Mesenchymal stem cell (in vitro differentiated cells and primary cell): ENCODE measurements around the gene EDC3.

Experiments
- DNase-seq: peaks from one replicate; pipeline ENCODE4 v3.0.0-alpha.2; 2013
- H2AFZ ChIP-seq: one replicate; pipeline ENCODE4 v1.6.1; 2013; ENCODE audit warnings: low read depth, mild to moderate bottlenecking, control low read depth, inconsistent platforms, low read length, moderate library complexity
- H2AK5ac ChIP-seq: 2 replicates; pipeline ENCODE4 v1.6.1; 2013; ENCODE audit warnings: low read length, moderate library complexity, mild to moderate bottlenecking, inconsistent platforms; ENCODE audit not compliant: severe bottlenecking
- H2BK120ac ChIP-seq: one replicate; pipeline ENCODE4 v1.6.1; 2013; ENCODE audit warnings: low read depth, mild to moderate bottlenecking, inconsistent platforms, low read length, moderate library complexity
- H2BK12ac ChIP-seq, 2 experiments: one replicate each; pipeline ENCODE4 v1.6.1; 2013; ENCODE audit warnings: inconsistent platforms in 2 of 2, low read length in 2 of 2, mild to moderate bottlenecking in 2 of 2, moderate library complexity in 2 of 2, control low read depth in 1 of 2
- H2BK15ac ChIP-seq: one replicate; pipeline ENCODE4 v1.6.1; 2013; ENCODE audit warnings: mild to moderate bottlenecking, low read depth, inconsistent platforms; ENCODE audit not compliant: poor library complexity, severe bottlenecking
- H2BK5ac ChIP-seq: 2 replicates; pipeline ENCODE4 v1.6.1; 2013; ENCODE audit warnings: low read depth, mild to moderate bottlenecking, low read length, control low read depth, inconsistent platforms; ENCODE audit not compliant: poor library complexity, severe bottlenecking
- H3K14ac ChIP-seq, 2 experiments: one replicate each; pipeline ENCODE4 v1.6.1; 2013; ENCODE audit warnings: inconsistent platforms in 2 of 2, low read length in 2 of 2, control low read depth in 1 of 2, mild to moderate bottlenecking in 1 of 2, moderate library complexity in 1 of 2
- H3K18ac ChIP-seq, 2 experiments: one replicate each; pipeline ENCODE4 v1.6.1; 2013; ENCODE audit warnings: inconsistent platforms in 2 of 2, low read length in 2 of 2, control low read depth in 1 of 2, low read depth in 1 of 2, mild to moderate bottlenecking in 1 of 2
- H3K23ac ChIP-seq, 2 experiments: one replicate each; pipeline ENCODE4 v1.6.1; 2013; ENCODE audit warnings: inconsistent platforms in 2 of 2, low read length in 2 of 2, mild to moderate bottlenecking in 2 of 2, moderate library complexity in 2 of 2, control low read depth in 1 of 2
- H3K27ac ChIP-seq: 2 replicates; pipeline ENCODE4 v1.5.1; 2013; ENCODE audit warnings: mild to moderate bottlenecking, moderate library complexity, low read length, control low read depth, inconsistent platforms; ENCODE audit not compliant: poor library complexity, severe bottlenecking
- H3K27me3 ChIP-seq, 2 experiments: 2 replicates each; pipeline versions ENCODE4 v1.6.1 to v1.7.0; 2013; ENCODE audit warnings: low read length in 2 of 2, mild to moderate bottlenecking in 2 of 2, moderate library complexity in 2 of 2, control low read depth in 1 of 2, inconsistent platforms in 1 of 2; ENCODE audit not compliant: control insufficient read depth in 1 of 2, insufficient read depth in 1 of 2
- H3K36me3 ChIP-seq, 2 experiments: 2 replicates each; pipeline versions ENCODE4 v1.6.1 to v1.7.0; 2013; ENCODE audit warnings: low read length in 2 of 2, control low read depth in 1 of 2, inconsistent platforms in 1 of 2, low read depth in 1 of 2, mild to moderate bottlenecking in 1 of 2; ENCODE audit not compliant: insufficient read depth in 2 of 2, control insufficient read depth in 1 of 2
- H3K4ac ChIP-seq, 2 experiments: one replicate each; pipeline ENCODE4 v1.6.1; 2013; ENCODE audit warnings: inconsistent platforms in 2 of 2, low read length in 2 of 2, mild to moderate bottlenecking in 2 of 2, moderate library complexity in 2 of 2, control low read depth in 1 of 2, low read depth in 1 of 2
- H3K4me1 ChIP-seq: 2 replicates; pipeline ENCODE4 v1.6.1; 2013; ENCODE audit warnings: low read depth, low read length, control low read depth; ENCODE audit not compliant: control insufficient read depth, insufficient read depth
- H3K4me2 ChIP-seq: 2 replicates; pipeline ENCODE4 v1.6.1; 2013; ENCODE audit warnings: low read length, mild to moderate bottlenecking, inconsistent platforms; ENCODE audit not compliant: poor library complexity, severe bottlenecking
- H3K4me3 ChIP-seq, 2 experiments: 2 replicates each; pipeline versions ENCODE4 v1.5.1 to v1.7.0; 2013; ENCODE audit warnings: low read length in 2 of 2, mild to moderate bottlenecking in 2 of 2, control low read depth in 1 of 2, low read depth in 1 of 2; ENCODE audit not compliant: insufficient read depth in 1 of 2
- H3K79me1 ChIP-seq: replicated peaks from 2 replicates; pipeline ENCODE4 v1.6.1; 2013; ENCODE audit warnings: mild to moderate bottlenecking, control low read depth, low read length, inconsistent platforms; ENCODE audit not compliant: poor library complexity, severe bottlenecking
- H3K9ac ChIP-seq: 2 replicates; pipeline ENCODE4 v1.7.0; 2013; ENCODE audit warnings: mild to moderate bottlenecking, low read length, moderate library complexity
- H3K9me3 ChIP-seq: 2 replicates; pipeline ENCODE4 v1.7.0; 2013; ENCODE audit warnings: mild to moderate bottlenecking, low read length; ENCODE audit not compliant: control insufficient read depth
- H4K8ac ChIP-seq: one replicate; pipeline ENCODE4 v1.6.1; 2013; ENCODE audit warnings: inconsistent platforms, mild to moderate bottlenecking, low read length, moderate library complexity
- H4K91ac ChIP-seq: one replicate; pipeline ENCODE4 v1.6.1; 2013; ENCODE audit warnings: mild to moderate bottlenecking, low read length, inconsistent platforms
- WGBS: methylation state at CpG from one replicate; pipeline ENCODE4 v1.1.7; 2013; ENCODE audit warnings: mixed read lengths; 5-methylcytosine and 5-hydroxymethylcytosine counted together

EDC3 gene

GRCh38 chr15:74595271-74595670, 100.6 kb downstream of the EDC3 start:
- H3K4me1 ChIP-seq, result peaks cover 4% of the 10 kb centered on the region
- no peak for DNase-seq
- WGBS, result 97% methylated on average over 5 of the region's 5 CpGs

GRCh38 chr15:74594455-74594854, 101.4 kb downstream of the EDC3 start:
- Histone ChIP-seq H3K9ac (no peak overlapping the region), H2BK120ac (no peak overlapping the region), H4K8ac (no peak overlapping the region), H2BK15ac (no peak overlapping the region), H3K18ac (no peak overlapping the region), H3K27ac (no peak overlapping the region), H3K23ac (no peak overlapping the region), H2AK5ac (no peak overlapping the region), H3K14ac (no peak overlapping the region), H4K91ac (no peak overlapping the region), H3K36me3 (peaks cover 40 to 42% of the 10 kb centered on the region in 2 experiments), H3K4me2 (no peak overlapping the region), H3K4me1 (peaks cover 6% of the 10 kb centered on the region), H3K9me3 (no peaks in the 10 kb centered on the region), H2BK5ac (no peak overlapping the region), H3K79me1 (no peaks in the 10 kb centered on the region), H3K4ac (no peak overlapping the region), H3K4me3 (no peak overlapping the region), H3K27me3 (no peaks in the 10 kb centered on the region), H2BK12ac (no peak overlapping the region), H2AFZ (no peak overlapping the region)
- DNase-seq, result no peak
- WGBS, result 94% methylated on average over 4 of the region's 4 CpGs

More at GRCh38 chr15:74595271-74595670, 100.6 kb downstream of the EDC3 start:
- H3K36me3 ChIP-seq, result peaks cover 36 to 42% of the 10 kb centered on the region in 2 experiments
- H2BK15ac ChIP-seq, result no peak overlapping the region
- no peaks in the 10 kb centered on the region for H3K79me1 ChIP-seq
- no peak overlapping the region for H3K4me2 ChIP-seq
- no peak overlapping the region for H2AFZ ChIP-seq
- no peak overlapping the region for H2BK120ac ChIP-seq
- H3K4me3 ChIP-seq, result no peak overlapping the region
- H3K27me3 ChIP-seq, result no peaks in the 10 kb centered on the region
- H3K14ac ChIP-seq, result no peak overlapping the region
- H2BK12ac ChIP-seq, result no peak overlapping the region
- H4K91ac ChIP-seq, result no peak overlapping the region
- no peak overlapping the region for H3K9ac ChIP-seq
- no peak overlapping the region for H3K23ac ChIP-seq
- H3K4ac ChIP-seq, result no peak overlapping the region
- no peak overlapping the region for H3K18ac ChIP-seq
- H2BK5ac ChIP-seq, result no peak overlapping the region
- H2AK5ac ChIP-seq, result no peak overlapping the region
- H3K27ac ChIP-seq, result no peak overlapping the region
- no peaks in the 10 kb centered on the region for H3K9me3 ChIP-seq
- H4K8ac ChIP-seq, result no peak overlapping the region

- no peak overlapping the region for H3K18ac ChIP-seq
- H3K4ac ChIP-seq, result no peak overlapping the region
- no peaks in the 10 kb centered on the region for H3K9me3 ChIP-seq
- DNase-seq, result peak; percentile 28
- 79% methylated on average over 6 of the region's 7 CpGs for whole genome bisulfite sequencing
- no peak overlapping the region for H3K4me3 ChIP-seq
- no peak overlapping the region for H4K91ac ChIP-seq
- H3K4me1 ChIP-seq, result peaks cover 8% of the 10 kb centered on the region
- H2BK12ac ChIP-seq, result no peak overlapping the region
- H3K27ac ChIP-seq, result no peak overlapping the region
- no peak overlapping the region for H2BK5ac ChIP-seq
- H2BK120ac ChIP-seq, result no peak overlapping the region
- H3K4me2 ChIP-seq, result no peak overlapping the region
- no peak overlapping the region for H3K23ac ChIP-seq
- H3K9ac ChIP-seq, result no peak overlapping the region
- no peaks in the 10 kb centered on the region for H3K79me1 ChIP-seq
- no peaks in the 10 kb centered on the region for H3K27me3 ChIP-seq
- H2AK5ac ChIP-seq, result no peak overlapping the region
- H2AFZ ChIP-seq, result no peak overlapping the region
- H2BK15ac ChIP-seq, result no peak overlapping the region
- H4K8ac ChIP-seq, result no peak overlapping the region
- H3K14ac ChIP-seq, result no peak overlapping the region
- peaks cover 29 to 40% of the 10 kb centered on the region in 2 experiments for H3K36me3 ChIP-seq
Observed at GRCh38 chr15:74593122-74593521, 102.7 kb downstream of the EDC3 start.

DNA sequence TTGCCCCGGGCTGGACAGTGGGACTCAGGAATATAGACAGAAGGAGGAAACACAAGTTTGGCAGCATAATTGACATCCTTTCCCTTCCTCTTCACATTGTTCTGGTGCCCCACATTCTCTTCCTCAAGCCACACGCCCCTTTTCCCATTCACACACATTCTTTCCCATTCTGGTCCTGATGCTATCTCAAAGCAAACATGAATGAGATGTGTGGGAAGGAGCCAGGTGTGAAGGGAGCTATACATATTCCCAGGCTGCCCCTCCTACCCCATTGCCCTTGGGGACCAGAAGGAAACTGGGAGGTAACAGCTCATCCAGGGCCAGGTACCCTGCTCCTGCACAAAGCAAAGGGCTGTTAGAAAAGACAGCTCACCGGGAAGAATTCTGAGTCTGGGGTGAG, 103.6 kb downstream of the EDC3 start:
- no peak overlapping the region for H3K27ac ChIP-seq
- H3K9ac ChIP-seq, result no peak overlapping the region
- peaks cover 8% of the 10 kb centered on the region for H3K4me1 ChIP-seq
- H3K9me3 ChIP-seq, result no peaks in the 10 kb centered on the region
- peaks cover 29 to 40% of the 10 kb centered on the region in 2 experiments for H3K36me3 ChIP-seq
- no peak overlapping the region for H2BK15ac ChIP-seq
- H3K79me1 ChIP-seq, result no peaks in the 10 kb centered on the region
- H3K27me3 ChIP-seq, result no peaks in the 10 kb centered on the region
- H4K91ac ChIP-seq, result no peak overlapping the region
- no peak overlapping the region for H2BK5ac ChIP-seq
- H2BK12ac ChIP-seq, result no peak overlapping the region
- no peak overlapping the region for H2AFZ ChIP-seq
- no peak overlapping the region for H3K4me3 ChIP-seq
- no peak overlapping the region for H3K14ac ChIP-seq
- no peak overlapping the region for H3K4me2 ChIP-seq
- H3K4ac ChIP-seq, result no peak overlapping the region
- H3K23ac ChIP-seq, result no peak overlapping the region
- H3K18ac ChIP-seq, result no peak overlapping the region
- 93% methylated on average over 2 of the region's 3 CpGs for WGBS
- no peak overlapping the region for H2AK5ac ChIP-seq
- H2BK120ac ChIP-seq, result no peak overlapping the region
- no peak for DNase-seq
- no peak overlapping the region for H4K8ac ChIP-seq
